ENCODE data around the gene GNAZ.
"Not testable (repeated sequence)": the region's sequence is repeated elsewhere in the genome, so short reads cannot be mapped to it uniquely, and the experiment has no call there.

GNAZ gene

DNA sequence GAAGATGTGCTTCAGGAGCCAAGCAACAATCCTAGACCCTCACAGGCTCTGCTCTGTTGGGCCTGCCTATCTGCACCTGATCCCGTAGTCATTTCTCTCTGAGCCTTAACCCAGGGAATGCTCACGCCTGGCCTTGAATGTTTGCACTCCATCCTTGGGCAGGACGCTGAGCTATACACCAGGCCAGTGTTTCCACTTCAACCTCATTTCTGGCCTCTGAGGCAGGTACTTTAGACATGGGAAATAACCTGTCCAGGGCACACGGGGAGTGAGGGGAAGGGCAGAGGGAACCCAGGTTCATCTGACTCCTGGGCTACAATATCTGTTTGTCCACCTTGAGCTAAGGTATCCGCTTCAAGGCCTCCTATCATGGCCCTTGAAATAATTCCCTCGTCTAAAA, 61.6 kb downstream of the GNAZ start:
- ChIA-PET POLR2A (no interaction called here), CTCF (interaction anchor here (1.0 to 27.3 kb wide), 7 partner anchors 11 to 323 kb away, joined by 3 to 800 read pairs (median 4); partner anchors contain the start of gene RAB36)
- no peak overlapping the region for H3K4me3 ChIP-seq (ENCODE audit: low read depth, low read length)
- TF ChIP-seq, protein P1, sequence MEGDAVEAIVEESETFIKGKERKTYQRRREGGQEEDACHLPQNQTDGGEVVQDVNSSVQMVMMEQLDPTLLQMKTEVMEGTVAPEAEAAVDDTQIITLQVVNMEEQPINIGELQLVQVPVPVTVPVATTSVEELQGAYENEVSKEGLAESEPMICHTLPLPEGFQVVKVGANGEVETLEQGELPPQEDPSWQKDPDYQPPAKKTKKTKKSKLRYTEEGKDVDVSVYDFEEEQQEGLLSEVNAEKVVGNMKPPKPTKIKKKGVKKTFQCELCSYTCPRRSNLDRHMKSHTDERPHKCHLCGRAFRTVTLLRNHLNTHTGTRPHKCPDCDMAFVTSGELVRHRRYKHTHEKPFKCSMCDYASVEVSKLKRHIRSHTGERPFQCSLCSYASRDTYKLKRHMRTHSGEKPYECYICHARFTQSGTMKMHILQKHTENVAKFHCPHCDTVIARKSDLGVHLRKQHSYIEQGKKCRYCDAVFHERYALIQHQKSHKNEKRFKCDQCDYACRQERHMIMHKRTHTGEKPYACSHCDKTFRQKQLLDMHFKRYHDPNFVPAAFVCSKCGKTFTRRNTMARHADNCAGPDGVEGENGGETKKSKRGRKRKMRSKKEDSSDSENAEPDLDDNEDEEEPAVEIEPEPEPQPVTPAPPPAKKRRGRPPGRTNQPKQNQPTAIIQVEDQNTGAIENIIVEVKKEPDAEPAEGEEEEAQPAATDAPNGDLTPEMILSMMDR (IDR thresholded peaks at IDR 0.05; ENCODE audit: insufficient read depth, low read length, missing control alignments): no peak
- DNase-seq (ENCODE audit: low read depth, low spot score): no peak

DNA sequence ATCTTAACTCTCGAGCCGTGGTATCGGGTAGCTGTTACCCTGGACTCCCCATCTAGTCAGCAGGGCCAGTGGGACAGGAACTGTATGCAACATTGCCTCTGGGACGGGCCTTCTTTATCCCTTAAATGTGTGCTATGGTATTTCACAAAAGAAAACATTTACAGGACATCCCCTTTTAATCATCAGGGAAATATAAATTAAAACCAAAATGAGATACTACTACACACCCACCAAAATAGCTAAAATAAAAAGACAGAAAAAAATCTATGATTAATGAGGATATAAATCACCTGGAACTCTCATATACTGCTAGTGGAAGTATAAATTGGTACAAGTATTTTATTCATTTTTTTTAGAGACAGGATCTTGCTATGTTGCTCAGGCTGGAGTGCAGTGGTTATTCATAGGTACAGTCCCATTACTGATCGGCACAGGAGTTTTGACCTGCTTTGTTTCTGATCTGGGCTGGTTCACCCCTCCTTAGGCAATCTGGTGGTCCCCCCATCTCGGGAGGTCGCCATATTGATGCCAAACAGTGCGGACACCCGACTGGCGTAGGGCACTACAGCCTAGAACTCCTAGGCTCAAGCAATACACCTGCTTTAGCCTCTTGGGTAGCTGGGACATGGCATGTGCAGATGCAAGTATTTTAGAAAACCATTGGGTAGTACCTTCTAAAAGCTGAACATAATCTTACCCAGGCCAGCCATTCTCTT, 62.2 kb downstream of the GNAZ start:
- TF ChIP-seq, protein P1 (IDR thresholded peaks at IDR 0.05; ENCODE audit: insufficient read depth, low read length, missing control alignments): no peak
- CTCF ChIA-PET: interaction anchor here (1.0 to 27.3 kb wide), 9 partner anchors 9 to 323 kb away, joined by 3 to 800 read pairs (median 4); partner anchors contain the start of gene RAB36
- POLR2A ChIA-PET: no interaction called here
- H3K4me3 ChIP-seq (ENCODE audit: low read depth, low read length): no peak overlapping the region
- DNase-seq (ENCODE audit: low read depth, low spot score): no peak

DNA sequence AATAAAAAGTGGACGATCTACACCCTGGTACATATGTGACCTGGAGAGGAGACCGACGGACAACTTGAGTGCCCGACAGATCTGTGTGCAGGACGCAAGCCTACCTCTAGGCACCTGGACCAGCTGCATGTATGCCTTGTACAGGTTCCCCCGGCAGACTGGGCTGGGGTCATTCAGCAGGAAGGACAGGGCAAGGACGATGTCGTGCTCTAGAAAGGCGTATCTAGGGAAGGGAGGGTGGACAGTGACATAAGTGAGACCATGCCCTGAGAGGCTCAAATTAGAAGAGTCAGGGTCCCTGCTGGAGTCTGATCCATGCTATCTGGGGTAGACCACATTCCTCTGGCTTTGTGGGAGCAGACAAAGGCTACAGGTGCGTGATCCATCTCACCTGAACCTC, 63.6 kb downstream of the GNAZ start:
- ChIA-PET CTCF (interaction anchor here (1.7 to 27.3 kb wide), 2 partner anchors 148 to 176 kb away, joined by 4 to 800 read pairs; no protein-coding TSS in a partner anchor), POLR2A (no interaction called here)
- no peak for DNase-seq (ENCODE audit: low read depth, low spot score)
- TF ChIP-seq, protein P1 (IDR thresholded peaks at IDR 0.05; ENCODE audit: insufficient read depth, low read length, missing control alignments): no peak
- no peak overlapping the region for H3K4me3 ChIP-seq (ENCODE audit: low read depth, low read length)

DNA sequence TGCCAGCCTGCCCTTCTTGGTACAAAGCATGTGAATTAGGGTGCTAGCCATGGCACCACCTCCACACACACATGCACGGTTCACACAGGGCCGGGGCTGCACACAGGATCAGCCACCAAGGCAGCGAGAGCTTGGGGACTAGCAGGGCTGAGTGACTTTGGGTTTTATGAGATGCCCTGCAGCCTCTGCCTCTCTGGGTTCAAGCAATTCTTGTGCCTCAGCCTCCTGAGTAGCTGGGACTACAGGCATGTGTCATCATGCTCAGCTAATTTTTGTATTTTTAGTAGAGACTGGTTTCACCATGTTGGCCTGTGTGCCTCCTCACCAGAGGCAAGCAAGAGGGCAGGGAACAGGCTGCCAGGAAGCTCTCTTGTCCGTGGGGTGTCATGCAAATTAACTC, 66.7 kb downstream of the GNAZ start:
- CTCF ChIA-PET: interaction anchor here (0.6 to 27.3 kb wide), 4 partner anchors 9 to 179 kb away, joined by 3 to 800 read pairs (median 3); no protein-coding TSS in a partner anchor
- POLR2A ChIA-PET; H3K4me3 ChIP-seq (ENCODE audit: low read depth, low read length); DNase-seq (ENCODE audit: low read depth, low spot score): not testable (repeated sequence)

DNA sequence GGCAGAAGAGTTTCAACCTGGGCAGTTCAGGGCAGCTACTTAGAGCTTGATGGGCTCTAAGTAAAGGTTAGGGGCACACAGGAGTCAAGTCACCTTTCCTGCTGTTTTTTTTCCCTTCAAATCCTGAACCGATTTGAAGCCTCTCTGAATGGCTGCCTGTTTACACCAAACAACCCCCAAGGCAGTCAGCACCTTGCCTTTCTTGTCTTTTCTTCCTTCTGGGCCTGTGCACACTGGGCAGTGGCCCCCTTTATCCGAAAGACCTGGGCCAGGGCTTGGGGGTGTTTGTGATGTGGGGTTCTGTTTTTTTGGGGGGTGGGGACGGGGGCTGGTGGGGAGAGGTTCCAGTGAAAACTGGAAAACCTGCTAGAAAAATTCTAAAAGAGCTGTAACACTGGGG, 67.1 kb downstream of the GNAZ start:
- H3K4me3 ChIP-seq (ENCODE audit: low read depth, low read length): no peak overlapping the region

DNA sequence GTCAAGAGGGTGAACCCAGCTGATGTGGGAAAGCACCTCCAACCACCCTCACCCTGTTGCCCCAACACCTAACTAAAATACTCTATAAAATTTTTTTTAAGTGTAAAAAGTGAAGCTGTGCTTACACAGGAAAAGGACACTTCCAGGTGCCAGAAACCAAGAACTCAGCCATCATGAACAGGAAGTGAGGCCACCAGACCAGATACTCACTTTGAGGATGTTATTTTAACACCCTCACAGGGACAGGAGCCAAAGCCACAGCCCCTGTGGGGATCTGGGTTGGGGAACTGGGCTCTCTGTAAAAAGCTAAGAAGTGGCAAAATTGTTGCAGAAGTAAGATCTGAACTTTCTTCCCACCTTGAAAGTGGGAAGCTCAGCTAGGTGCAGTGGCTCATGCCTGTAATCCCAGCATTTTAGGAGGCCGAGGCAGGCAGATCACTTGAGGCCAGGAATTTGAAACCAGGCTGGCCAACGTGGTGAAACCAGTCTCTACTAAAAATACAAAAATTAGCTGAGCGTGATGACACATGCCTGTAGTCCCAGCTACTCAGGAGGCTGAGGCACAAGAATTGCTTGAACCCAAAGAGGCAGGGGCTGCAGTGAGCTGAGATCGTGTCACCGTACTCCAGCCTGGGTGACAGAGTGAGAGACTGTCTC, 67.7 kb downstream of the GNAZ start:
- CTCF ChIA-PET: interaction anchor here (1.0 to 27.3 kb wide), 4 partner anchors 9 to 193 kb away, joined by 3 to 800 read pairs (median 16); no protein-coding TSS in a partner anchor
- DNase-seq (ENCODE audit: low read depth, low spot score): no peak
- POLR2A ChIA-PET: no interaction called here
- no peak overlapping the region for H3K4me3 ChIP-seq (ENCODE audit: low read depth, low read length)
- TF ChIP-seq, protein P1 (IDR thresholded peaks at IDR 0.05; ENCODE audit: insufficient read depth, low read length, missing control alignments): no peak

More for the DNA sequence above, 67.1 kb downstream of the GNAZ start:
- ChIA-PET POLR2A (no interaction called here), CTCF (interaction anchor here (0.6 to 27.3 kb wide), 6 partner anchors 9 to 193 kb away, joined by 3 to 800 read pairs (median 3); no protein-coding TSS in a partner anchor)
- TF ChIP-seq, protein P1 (IDR thresholded peaks at IDR 0.05; ENCODE audit: insufficient read depth, low read length, missing control alignments): no peak
- no peak for DNase-seq (ENCODE audit: low read depth, low spot score)

Data from AG04449 (cell line).